Measurements from ENCODE around the gene OR2V2.

DNA sequence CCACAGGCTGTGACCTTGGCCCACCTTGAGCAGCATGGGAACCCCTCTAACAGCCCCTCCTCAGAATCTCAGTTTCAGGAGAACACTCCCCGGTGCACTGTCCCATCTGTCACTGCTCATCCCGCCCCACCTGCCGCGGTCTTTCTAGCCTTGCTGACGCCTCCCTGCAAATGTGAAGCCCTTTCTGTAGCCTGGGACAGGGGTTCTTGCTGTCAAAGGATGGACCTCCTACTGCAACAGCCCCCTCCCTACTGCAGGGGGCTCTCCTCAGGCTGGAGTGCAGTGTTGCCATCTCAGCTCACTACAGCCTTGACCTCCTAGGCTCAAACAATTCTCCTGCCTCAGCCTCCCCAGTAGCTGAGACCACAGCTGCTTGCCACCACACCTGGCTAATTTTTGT lies 36.4 kb upstream of the OR2V2 start:
- TF ChIP-seq, protein P1, sequence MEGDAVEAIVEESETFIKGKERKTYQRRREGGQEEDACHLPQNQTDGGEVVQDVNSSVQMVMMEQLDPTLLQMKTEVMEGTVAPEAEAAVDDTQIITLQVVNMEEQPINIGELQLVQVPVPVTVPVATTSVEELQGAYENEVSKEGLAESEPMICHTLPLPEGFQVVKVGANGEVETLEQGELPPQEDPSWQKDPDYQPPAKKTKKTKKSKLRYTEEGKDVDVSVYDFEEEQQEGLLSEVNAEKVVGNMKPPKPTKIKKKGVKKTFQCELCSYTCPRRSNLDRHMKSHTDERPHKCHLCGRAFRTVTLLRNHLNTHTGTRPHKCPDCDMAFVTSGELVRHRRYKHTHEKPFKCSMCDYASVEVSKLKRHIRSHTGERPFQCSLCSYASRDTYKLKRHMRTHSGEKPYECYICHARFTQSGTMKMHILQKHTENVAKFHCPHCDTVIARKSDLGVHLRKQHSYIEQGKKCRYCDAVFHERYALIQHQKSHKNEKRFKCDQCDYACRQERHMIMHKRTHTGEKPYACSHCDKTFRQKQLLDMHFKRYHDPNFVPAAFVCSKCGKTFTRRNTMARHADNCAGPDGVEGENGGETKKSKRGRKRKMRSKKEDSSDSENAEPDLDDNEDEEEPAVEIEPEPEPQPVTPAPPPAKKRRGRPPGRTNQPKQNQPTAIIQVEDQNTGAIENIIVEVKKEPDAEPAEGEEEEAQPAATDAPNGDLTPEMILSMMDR (conservative IDR thresholded peaks at IDR 0.05; ENCODE audit: low read depth, low read length) = no peak
- TF ChIP-seq EZH2 (IDR thresholded peaks at IDR 0.05; ENCODE audit: low read length, unreplicated experiment) (no peak), EZH2phosphoT487 (IDR thresholded peaks at IDR 0.05; ENCODE audit: borderline replicate concordance, low read length) (no peak)
